K562 (cell line): ENCODE data around the gene SLC9C2. TPM values are rescaled to one million over a fixed set of nuclear protein-coding genes. Genes with fewer than 3 reads are reported as not detected.

Source experiments
- ATAC-seq: fragments of 200-7000 bp; cut with Tn5 transposase; 3 replicates; pipeline ENCODE4 v1.9.1; 2020; ENCODE audit warnings: moderate library complexity
- BruUV-seq: library from RNA; stranded (reverse); fragments of 400-500 nt; replicated peaks from 2 replicates; lab custom pipeline; 2021; lab: Mats Ljungman, UMichigan
- CTCF ChIA-PET: fragments of 300-600 bp; formaldehyde crosslinking; extraction: SDS; loops from one replicate; lab custom pipeline; 2021; ENCODE audit warnings: low intra/inter-chr PET ratio; lab: Yijun Ruan, JAX
- POLR2A ChIA-PET: fragments of 300-600, 350-650 bp; sonication (Branson Sonifier 250); formaldehyde crosslinking; extraction: SDS; loops from one replicate; lab custom pipeline; 2021; ENCODE audit warnings: antibody characterized with exemption, inconsistent platforms; lab: Yijun Ruan, JAX
- DNase-seq, 4 experiments: peaks; one replicate each; pipeline versions ENCODE4 v3.0.0 to v3.0.0-alpha.2; 2011 to 2018; ENCODE audit warnings: low spot score in 3 of 4, mixed read lengths in 3 of 4; ENCODE audit errors: extremely low read depth in 1 of 4
- FAIRE-seq: peaks from 2 replicates; lab custom pipeline; 2011; peaks lifted over from hg19 to GRCh38; lab: Jason Lieb, UNC
- H2AFZ ChIP-seq: 2 replicates; pipeline ENCODE4 v1.6.0; 2011; ENCODE audit warnings: low read depth, low read length, control low read depth, inconsistent platforms
- H3K27ac ChIP-seq: fragments of 200-600 bp; 3 replicates; pipeline ENCODE4 v1.8.0; 2011; ENCODE audit warnings: low read depth, mild to moderate bottlenecking, control low read depth, inconsistent platforms, low read length, moderate library complexity, mixed read lengths; ENCODE audit errors: extremely low read depth
- H3K27me3 ChIP-seq, 2 experiments: fragments of 300-600 bp in 1 of 2; 2 replicates in 1 of 2; 3 replicates in 1 of 2; pipeline versions ENCODE4 v1.6.0 to v1.8.0; 2011; ENCODE audit warnings: inconsistent platforms in 2 of 2, low read length in 2 of 2, mild to moderate bottlenecking in 1 of 2, mixed read lengths in 1 of 2, moderate library complexity in 1 of 2; ENCODE audit not compliant: control insufficient read depth in 2 of 2, insufficient read depth in 2 of 2
- H3K36me3 ChIP-seq: fragments of 300-600 bp; 3 replicates; pipeline ENCODE4 v1.8.0; 2011; ENCODE audit warnings: mild to moderate bottlenecking, low read length, inconsistent platforms; ENCODE audit not compliant: control insufficient read depth, insufficient read depth
- H3K4me1 ChIP-seq, 2 experiments: fragments of 200-600 bp in 1 of 2; replicated peaks in 1 of 2; 2 replicates in 1 of 2; 3 replicates in 1 of 2; pipeline versions ENCODE4 v1.5.1 to v1.8.0; 2011; ENCODE audit warnings: inconsistent platforms in 2 of 2, low read length in 2 of 2, mild to moderate bottlenecking in 1 of 2, mixed read lengths in 1 of 2, moderate library complexity in 1 of 2; ENCODE audit not compliant: control insufficient read depth in 2 of 2, insufficient read depth in 2 of 2
- H3K4me2 ChIP-seq: 2 replicates; pipeline ENCODE4 v1.6.1; 2011; ENCODE audit warnings: low read length, control low read depth, inconsistent platforms, mixed read lengths; ENCODE audit not compliant: insufficient read depth
- H3K4me3 ChIP-seq: fragments of 200-600 bp; sonication (generic), shearing (Covaris generic); 2 replicates; pipeline ENCODE4 v1.5.1; 2016; ENCODE audit warnings: control low read depth, inconsistent platforms
- H3K79me2 ChIP-seq: fragments of 200-600 bp; 3 replicates; pipeline ENCODE4 v1.8.0; 2011; ENCODE audit warnings: low read length, inconsistent platforms; ENCODE audit not compliant: control insufficient read depth, insufficient read depth
- H3K9ac ChIP-seq, 2 experiments: 2 replicates each; pipeline versions ENCODE4 v1.6.0 to v1.6.1; 2011; ENCODE audit warnings: low read depth in 2 of 2, low read length in 2 of 2, control low read depth in 1 of 2, inconsistent platforms in 1 of 2, mild to moderate bottlenecking in 1 of 2, mixed read lengths in 1 of 2; ENCODE audit not compliant: insufficient read depth in 1 of 2
- H3K9me1 ChIP-seq: one replicate; pipeline ENCODE4 v1.6.0; 2011; ENCODE audit warnings: inconsistent platforms, mild to moderate bottlenecking, low read length, moderate library complexity; ENCODE audit not compliant: control insufficient read depth, insufficient read depth
- H3K9me3 ChIP-seq: replicated peaks from 2 replicates; pipeline ENCODE4 v1.5.1; 2011; ENCODE audit warnings: low read depth, low read length, inconsistent platforms; ENCODE audit not compliant: control insufficient read depth, insufficient read depth
- H4K20me1 ChIP-seq: replicated peaks from 2 replicates; pipeline ENCODE4 v1.6.1; 2011; ENCODE audit warnings: low read length, inconsistent platforms, mixed read lengths; ENCODE audit not compliant: control insufficient read depth, insufficient read depth
- E2F5 ChIP-seq: sonication (generic); formaldehyde crosslinking; IDR thresholded peaks from 2 replicates; pipeline ENCODE4 v1.8.0; 2022; ENCODE audit warnings: mild to moderate bottlenecking, missing genetic modification reagents
- RBM25 ChIP-seq: fragments of 200-400 bp; formaldehyde crosslinking; IDR thresholded peaks from 2 replicates; pipeline ENCODE4 v1.6.1; 2018; ENCODE audit warnings: low read length, low read depth, moderate library complexity; ENCODE audit not compliant: severe bottlenecking
- SPI1 ChIP-seq: IDR thresholded peaks from 2 replicates; pipeline ENCODE4 v1.6.1; 2011; ENCODE audit warnings: low read depth, low read length, control low read depth, borderline replicate concordance
- ZNF146 ChIP-seq: IDR thresholded peaks from one replicate; pipeline ENCODE4 v1.6.1; 2018; ENCODE audit warnings: missing compliant biosample characterization; ENCODE audit not compliant: unreplicated experiment
- ZNF316 ChIP-seq: fragments of 450-650 bp; IDR thresholded peaks from 2 replicates; pipeline ENCODE4 v1.6.1; 2016
- ZNF354B ChIP-seq: fragments of 250-450 bp; sonication (Bioruptor Pico); IDR thresholded peaks from 2 replicates; pipeline ENCODE4 v1.4.0; 2020
- ZNF507 ChIP-seq: conservative IDR thresholded peaks from 2 replicates; pipeline ENCODE4 v1.6.1; 2017; ENCODE audit warnings: missing genetic modification characterization, missing compliant biosample characterization
- WGBS: fragments of 100-300 bp; shearing (Covaris generic); methylation state at CpG from one replicate; pipeline ENCODE4 v1.1.6; 2016; ENCODE audit warnings: low coverage, mixed read lengths; ENCODE audit not compliant: insufficient coverage; ENCODE audit errors: missing lambda C conversion rate; 5-methylcytosine and 5-hydroxymethylcytosine counted together
- in situ Hi-C: fragments of 300-500 bp; cut with MboI; formaldehyde crosslinking; loops from 4 replicates; pipeline ENCODE4 v1.15.0; 2018; ENCODE audit warnings: inconsistent platforms, mixed read lengths
- intact Hi-C: fragments of 100-400 bp; cut with micrococcal nuclease; formaldehyde crosslinking; loops from 2 replicates; pipeline ENCODE4 v1.14.2; 2022
- polyA plus RNA-seq, 8 experiments: library from polyadenylated mRNA; depleted of rRNA in 4 of 8; stranded (reverse) in 5 of 8; unstranded in 3 of 8; fragments of >200 nt; fragmentation: Nextera tagmentation in 2 of 8; fragmentation: Illumina TruSeq in 1 of 8; extraction: Ambion mirVana in 2 of 8; extraction: Trizol in 1 of 8; gene quantifications; 2 replicates each; pipeline versions ENCODE4 v1.2.1 to v1.2.3, GENCODE V29; 2011 to 2014; ENCODE audit warnings: inconsistent platforms in 1 of 8, missing spikeins in 1 of 8
- total RNA-seq, 7 experiments: library from RNA; depleted of rRNA in 6 of 7; stranded (reverse); fragments of >200 nt in 6 of 7; fragmentation: Illumina TruSeq in 2 of 7; extraction: Trizol in 2 of 7; gene quantifications; 2 replicates each; pipeline versions ENCODE4 v1.2.1 to v1.2.3, GENCODE V29; 2011 to 2021; ENCODE audit warnings: low replicate concordance in 1 of 7

The SLC9C2 gene
- total and polyA plus RNA-seq, 9 of the 15 experiments (the other 6 are each of a cell fraction or from before 2014, with no cell fraction given): 0.11 to 0.22 (median 0.15) TPM; not detected in 5

- Histone ChIP-seq H3K36me3 (no peaks in the 10 kb centered on the region), H3K9me3 (no peaks in the 10 kb centered on the region), H3K4me3 (no peak overlapping the region), H2AFZ (no peak overlapping the region), H3K4me2 (no peak overlapping the region), H4K20me1 (no peaks in the 10 kb centered on the region), H3K79me2 (no peaks in the 10 kb centered on the region), H3K27me3 (no peaks in the 10 kb centered on the region), H3K4me1 (no peaks in the 10 kb centered on the region), H3K9ac (no peak overlapping the region), H3K9me1 (no peaks in the 10 kb centered on the region), H3K27ac (no peak overlapping the region)
- in situ Hi-C loops (no loop called here), intact Hi-C loops (no loop called here)
- ATAC-seq (no peak), DNase-seq (no peak), FAIRE-seq (no peak)
- CTCF ChIA-PET: no interaction called here
- BruUV-seq: no TSS peak
- 14% methylated on average over 3 of the region's 3 CpGs for WGBS
- TF ChIP-seq ZNF507 (peak; percentile 97), ZNF146 (peak; percentile 34), SPI1 (no peak), E2F5 (no peak), ZNF354B (CRISPR knock-in tag) (peak; percentile 40; the same call in 1 of the 2 replicates), RBM25 (peak; percentile 25), ZNF316 (peak; percentile 14; the same call in 1 of the 2 replicates)
- POLR2A ChIA-PET: no interaction called here
Observed at GRCh38 chr1:173596097-173596825, 6.6 kb downstream of the SLC9C2 start.
